K562 (cell line): Measurements from ENCODE around the gene MPV17L2. TPM values are rescaled to one million over a fixed set of nuclear protein-coding genes. Genes with fewer than 3 reads are reported as not detected.

Source experiments
- ARID1B ChIP-seq: fragments of 450-650 bp; IDR thresholded peaks from 2 replicates; pipeline ENCODE4 v1.6.1; 2016; ENCODE audit warnings: antibody characterized with exemption, mild to moderate bottlenecking, inconsistent platforms
- BRD4 ChIP-seq: fragments of 200-600 bp; sonication (generic); IDR thresholded peaks from 2 replicates; pipeline ENCODE4 v1.6.1; 2017; ENCODE audit warnings: inconsistent platforms
- CBFA2T3 ChIP-seq: fragments of 450-650 bp; IDR thresholded peaks from 2 replicates; pipeline ENCODE4 v1.6.1; 2017
- EGR1 ChIP-seq: fragments of 450-650 bp; conservative IDR thresholded peaks from 2 replicates; pipeline ENCODE4 v1.6.1; 2017; ENCODE audit warnings: mild to moderate bottlenecking
- FIP1L1 ChIP-seq: fragments of 200-400 bp; formaldehyde crosslinking; IDR thresholded peaks from 2 replicates; pipeline ENCODE4 v1.6.1; 2018; ENCODE audit warnings: mild to moderate bottlenecking, low read depth, low read length; ENCODE audit not compliant: poor library complexity, severe bottlenecking
- GATA2 ChIP-seq: sonication (generic); formaldehyde crosslinking; IDR thresholded peaks from 2 replicates; pipeline ENCODE4 v1.4.0; 2020; ENCODE audit warnings: mild to moderate bottlenecking, missing genetic modification reagents
- HNRNPL ChIP-seq: fragments of 200-400 bp; formaldehyde crosslinking; IDR thresholded peaks from 2 replicates; pipeline ENCODE4 v1.6.1; 2017; ENCODE audit warnings: low read depth, mild to moderate bottlenecking, low read length
- MAZ ChIP-seq, 2 experiments: fragments of 450-650 bp in 1 of 2; sonication (generic) in 1 of 2; formaldehyde crosslinking; IDR thresholded peaks in 1 of 2; conservative IDR thresholded peaks in 1 of 2; 2 replicates each; pipeline versions ENCODE4 v1.4.0 to v1.5.0; 2020; ENCODE audit warnings: mild to moderate bottlenecking in 1 of 2, missing genetic modification reagents in 1 of 2
- MXD1 ChIP-seq: fragments of 250-450 bp; sonication (Bioruptor Pico); IDR thresholded peaks from 2 replicates; pipeline ENCODE4 v1.8.0; 2021; ENCODE audit warnings: borderline replicate concordance, mild to moderate bottlenecking, moderate library complexity; ENCODE audit not compliant: poor library complexity, severe bottlenecking
- PREB ChIP-seq: sonication (generic); formaldehyde crosslinking; IDR thresholded peaks from 2 replicates; pipeline ENCODE4 v1.8.1; 2023; ENCODE audit warnings: mild to moderate bottlenecking, missing genetic modification reagents
- RFX5 ChIP-seq: IDR thresholded peaks from 2 replicates; pipeline ENCODE4 v1.6.1; 2011; ENCODE audit warnings: low read depth, mild to moderate bottlenecking, improper control_type of control experiment, low read length
- SP1 ChIP-seq: sonication (generic); formaldehyde crosslinking; IDR thresholded peaks from 2 replicates; pipeline ENCODE4 v1.8.1; 2022; ENCODE audit warnings: mild to moderate bottlenecking, missing genetic modification reagents
- STAT5B ChIP-seq: fragments of 250-450 bp; sonication (Bioruptor Pico); IDR thresholded peaks from 2 replicates; pipeline ENCODE4 v1.8.0; 2021; ENCODE audit warnings: mild to moderate bottlenecking, inconsistent platforms
- TAL1 ChIP-seq: fragments of 450-650 bp; IDR thresholded peaks from 2 replicates; pipeline ENCODE4 v1.6.1; 2016; ENCODE audit warnings: mild to moderate bottlenecking
- UBTF ChIP-seq, 2 experiments: IDR thresholded peaks; 2 replicates each; pipeline ENCODE4 v1.6.1; 2012; ENCODE audit warnings: improper control_type of control experiment in 2 of 2, low read depth in 2 of 2, low read length in 2 of 2, borderline replicate concordance in 1 of 2
- ZBTB9 ChIP-seq: fragments of 450-650 bp; formaldehyde crosslinking; IDR thresholded peaks from 2 replicates; pipeline ENCODE4 v1.4.0; 2020; ENCODE audit warnings: mild to moderate bottlenecking, moderate library complexity
- ZNF395 ChIP-seq: fragments of 200-800 bp; sonication (Bioruptor generic); IDR thresholded peaks from 2 replicates; pipeline ENCODE4 v1.6.1; 2017; ENCODE audit warnings: missing genetic modification characterization, missing compliant biosample characterization
- ZNF408 ChIP-seq: fragments of 250-450 bp; sonication (Bioruptor Pico); IDR thresholded peaks from 2 replicates; pipeline ENCODE4 v1.4.0; 2020; ENCODE audit warnings: low read depth, mild to moderate bottlenecking, moderate library complexity
- polyA plus RNA-seq, 8 experiments: library from polyadenylated mRNA; depleted of rRNA in 4 of 8; stranded (reverse) in 5 of 8; unstranded in 3 of 8; fragments of >200 nt; fragmentation: Nextera tagmentation in 2 of 8; fragmentation: Illumina TruSeq in 1 of 8; extraction: Ambion mirVana in 2 of 8; extraction: Trizol in 1 of 8; gene quantifications; 2 replicates each; pipeline versions ENCODE4 v1.2.1 to v1.2.3, GENCODE V29; 2011 to 2014; ENCODE audit warnings: inconsistent platforms in 1 of 8, missing spikeins in 1 of 8
- total RNA-seq, 7 experiments: library from RNA; depleted of rRNA in 6 of 7; stranded (reverse); fragments of >200 nt in 6 of 7; fragmentation: Illumina TruSeq in 2 of 7; extraction: Trizol in 2 of 7; gene quantifications; 2 replicates each; pipeline versions ENCODE4 v1.2.1 to v1.2.3, GENCODE V29; 2011 to 2021; ENCODE audit warnings: low replicate concordance in 1 of 7

MPV17L2 gene
- total and polyA plus RNA-seq, 9 of the 15 experiments (the other 6 are each of a cell fraction or from before 2014, with no cell fraction given): 10.6 to 60.2 (median 28.5) TPM

- TF ChIP-seq CBFA2T3: peak; percentile 89
- TF ChIP-seq HNRNPL: 0 out of 2 replicates have a peak, but pooled peaks have one; percentile 37
- TF ChIP-seq MAZ (CRISPR knock-in tag; conservative IDR thresholded peaks at IDR 0.05 in 1 of 2, IDR thresholded peaks at IDR 0.05 in 1 of 2): peak; percentile 86 to 88
- TF ChIP-seq BRD4: no peak
- peak; percentile 95 for TF ChIP-seq ARID1B
- TF ChIP-seq GATA2 (CRISPR knock-in tag): peak; percentile 78
- TF ChIP-seq RFX5: peak; percentile 91
- TF ChIP-seq MXD1 (CRISPR knock-in tag): peak; percentile 30
- TF ChIP-seq STAT5B (CRISPR knock-in tag): no peak
- 0 out of 2 replicates have a peak, but pooled peaks have one; percentile 30 for TF ChIP-seq ZNF395
- peak; percentile 79 for TF ChIP-seq TAL1
- no peak; the same call in 1 of the 2 replicates for TF ChIP-seq EGR1
- peak; percentile 63; the same call in 1 of the 2 replicates for TF ChIP-seq PREB (CRISPR knock-in tag)
- TF ChIP-seq FIP1L1: peak; percentile 55
- peak; percentile 91 to 96; a peak in 3 of 4 replicates for TF ChIP-seq UBTF (IDR thresholded peaks at IDR 0.05; ENCODE audit: borderline replicate concordance in 1 of 2, low read depth in 2 of 2, low read length in 2 of 2)
- peak; percentile 43; the same call in 1 of the 2 replicates for TF ChIP-seq ZBTB9 (CRISPR knock-in tag)
- no peak for TF ChIP-seq ZNF408
- TF ChIP-seq SP1 (CRISPR knock-in tag): peak; percentile 62; the same call in 1 of the 2 replicates
Measured at GRCh38 chr19:18156841-18157464, 36.1 kb upstream of the MPV17L2 start (continued).
